Suppressor macrophage (primary cell): ENCODE data around the gene AGAP5.
"Not testable (repeated sequence)": the region's sequence is repeated elsewhere in the genome, so short reads cannot be mapped to it uniquely, and the experiment has no call there.

ENCODE experiments used
- DNase-seq, 4 experiments: peaks; one replicate each; pipeline ENCODE4 v3.0.0-alpha.2; 2020 to 2022
- total RNA-seq, 17 experiments: gene quantifications; one replicate each; lab custom pipeline; 2026; ENCODE audit warnings: mixed read lengths in 6 of 17, inconsistent platforms in 3 of 17; lab: John Stamatoyannopoulos, UW

The AGAP5 gene
- total RNA-seq: 0 to 0.99 (median 0.30) reads per million in 17 experiments

DNA sequence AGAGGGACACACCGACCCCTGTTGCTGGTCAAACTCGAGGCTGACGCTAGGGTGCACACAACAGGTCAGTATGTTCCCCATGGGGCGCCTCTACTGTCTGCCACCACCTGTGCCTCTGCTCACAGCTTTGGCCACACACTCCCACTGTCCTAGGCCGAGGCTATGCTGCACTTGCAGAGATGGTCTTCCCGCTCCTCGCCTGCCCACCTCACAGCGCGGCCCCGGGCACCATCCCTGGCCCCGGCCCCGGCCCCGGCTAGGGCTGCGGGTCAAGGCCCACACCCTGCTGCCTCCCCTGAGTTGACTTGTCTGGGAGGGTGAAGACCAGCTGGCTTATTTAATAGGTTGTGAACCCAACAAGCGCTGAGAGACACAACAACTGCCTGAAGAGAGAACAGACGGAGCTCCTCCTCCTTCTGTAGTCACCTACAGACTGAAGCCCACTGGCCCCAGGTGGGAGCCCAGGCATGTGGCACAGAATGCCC is at the start of gene AGAP5:
AGAP5 (minus strand) TSS at position 435 of the 485 bp plus-strand sequence; CDS start at position 81, 354 bp downstream.
- DNase-seq: not testable (repeated sequence)

DNA sequence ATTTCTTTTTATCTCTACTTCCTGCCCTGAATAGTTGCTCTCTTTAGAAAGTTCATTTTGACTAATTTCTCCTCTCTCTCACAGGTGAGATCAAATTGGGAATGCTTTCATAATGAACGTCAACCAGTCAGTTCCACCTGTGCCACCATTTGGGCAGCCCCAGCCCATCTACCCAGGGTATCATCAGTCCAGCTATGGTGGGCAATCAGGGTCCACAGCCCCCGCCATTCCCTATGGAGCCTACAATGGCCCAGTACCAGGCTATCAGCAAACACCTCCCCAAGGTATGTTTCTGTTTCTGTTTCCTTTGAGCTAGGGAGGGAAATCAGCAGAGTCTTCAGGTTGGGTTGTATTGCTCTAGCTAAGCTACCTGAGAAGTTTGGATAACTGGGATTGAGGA is 48.8 kb upstream of the AGAP5 start:
- no peak for DNase-seq

DNA sequence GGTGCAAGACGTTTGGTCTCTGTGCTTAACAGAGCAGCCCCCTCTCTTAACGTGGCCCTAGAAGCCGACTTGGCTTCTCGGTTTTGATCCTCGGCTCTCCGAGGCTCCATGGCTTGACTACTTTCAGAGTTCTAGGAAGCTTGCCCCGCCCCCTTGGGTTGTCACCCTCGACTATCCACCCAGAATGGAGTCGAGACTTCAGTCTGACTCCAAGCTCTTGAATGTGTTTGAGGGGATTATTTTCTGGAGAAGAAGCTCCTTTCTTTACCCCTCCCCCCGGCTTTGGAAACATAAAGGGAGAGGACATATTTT is 46.7 kb upstream of the AGAP5 start:
- peak; percentile 69 to 80 (median 74) for DNase-seq

DNA sequence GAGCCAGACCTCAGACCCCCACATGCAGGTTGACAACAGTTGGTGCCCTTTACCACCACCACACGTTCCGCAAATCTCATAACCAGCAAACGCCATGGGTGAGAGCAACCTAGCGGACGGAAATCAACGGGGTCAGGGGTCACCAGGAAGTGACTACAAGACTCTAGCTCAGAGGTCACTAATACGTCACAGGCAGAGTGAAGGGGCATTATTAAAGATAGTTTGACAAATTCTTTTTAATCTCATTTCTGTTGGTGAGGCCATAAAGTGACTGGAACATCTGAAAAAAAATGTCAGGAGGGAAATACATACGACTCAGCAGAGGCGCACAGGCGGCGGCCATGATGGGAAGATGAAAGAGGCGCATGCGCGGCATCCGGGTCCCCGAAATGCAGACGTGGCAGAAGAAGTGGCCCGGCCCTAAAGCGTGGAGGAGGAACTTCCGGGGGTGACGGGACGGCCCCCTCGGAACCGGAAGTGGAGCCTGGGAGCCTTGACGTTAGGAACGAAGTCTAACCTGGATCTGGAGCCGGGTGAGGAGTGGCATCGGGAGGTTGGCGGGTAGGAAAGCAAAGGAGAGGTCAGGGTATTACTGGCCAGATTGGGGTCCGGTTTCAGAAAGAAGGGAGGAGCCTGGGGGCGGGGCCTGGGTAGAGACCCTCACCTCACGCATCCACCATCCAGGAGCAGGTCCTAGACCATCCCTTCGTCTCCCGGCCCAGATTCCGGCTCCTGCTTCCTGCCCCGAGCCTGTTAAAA is 46.2 kb upstream of the AGAP5 start, which contains the start of gene SEC24C:
SEC24C (plus strand) TSS at position 468 of the 759 bp plus-strand sequence. CDS start 2,461 bp downstream, outside the sequence.
- DNase-seq: peak; percentile 98 to 99 (median 98)

DNA sequence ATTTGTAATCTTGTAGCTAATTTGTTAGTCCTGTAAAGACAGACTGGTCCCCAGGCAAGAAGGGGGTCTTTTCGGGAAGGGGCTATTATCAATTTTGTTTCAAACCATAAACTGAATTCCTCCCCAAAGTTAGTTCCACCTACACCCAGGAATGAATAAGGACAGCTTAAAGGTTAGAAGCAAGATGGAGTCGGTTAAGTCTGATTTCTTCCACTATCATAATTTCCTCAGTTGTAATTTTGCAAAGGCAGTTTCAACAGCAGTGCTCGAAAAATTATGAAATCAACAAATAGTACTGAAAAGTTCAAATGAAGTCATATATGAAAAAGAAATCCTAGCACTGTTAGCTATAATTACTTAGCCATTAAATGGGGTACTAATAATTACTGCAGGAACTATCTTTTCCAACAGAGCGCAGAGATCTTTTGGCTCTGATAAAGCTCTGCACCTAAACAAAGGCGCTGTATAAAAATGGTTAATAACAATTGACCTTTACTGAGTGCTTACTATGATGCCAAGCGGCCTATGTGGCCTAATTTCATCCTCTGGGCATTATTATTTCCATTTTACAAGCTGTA is 45.5 kb upstream of the AGAP5 start:
- DNase-seq: no peak

DNA sequence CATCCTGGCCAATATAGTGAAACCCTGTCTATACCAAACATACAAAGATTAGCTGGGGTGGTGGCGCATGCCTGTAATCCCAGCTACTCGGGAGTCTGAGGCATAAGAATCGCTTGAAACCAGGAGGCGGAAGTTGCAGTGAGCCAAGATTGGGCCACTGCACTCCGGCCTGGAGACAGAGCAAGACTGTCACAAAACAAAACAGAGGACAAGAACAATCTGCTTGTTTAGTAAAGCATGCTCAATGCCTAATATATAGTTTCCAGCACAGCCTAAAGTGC is 44.5 kb upstream of the AGAP5 start:
- DNase-seq: no peak

DNA sequence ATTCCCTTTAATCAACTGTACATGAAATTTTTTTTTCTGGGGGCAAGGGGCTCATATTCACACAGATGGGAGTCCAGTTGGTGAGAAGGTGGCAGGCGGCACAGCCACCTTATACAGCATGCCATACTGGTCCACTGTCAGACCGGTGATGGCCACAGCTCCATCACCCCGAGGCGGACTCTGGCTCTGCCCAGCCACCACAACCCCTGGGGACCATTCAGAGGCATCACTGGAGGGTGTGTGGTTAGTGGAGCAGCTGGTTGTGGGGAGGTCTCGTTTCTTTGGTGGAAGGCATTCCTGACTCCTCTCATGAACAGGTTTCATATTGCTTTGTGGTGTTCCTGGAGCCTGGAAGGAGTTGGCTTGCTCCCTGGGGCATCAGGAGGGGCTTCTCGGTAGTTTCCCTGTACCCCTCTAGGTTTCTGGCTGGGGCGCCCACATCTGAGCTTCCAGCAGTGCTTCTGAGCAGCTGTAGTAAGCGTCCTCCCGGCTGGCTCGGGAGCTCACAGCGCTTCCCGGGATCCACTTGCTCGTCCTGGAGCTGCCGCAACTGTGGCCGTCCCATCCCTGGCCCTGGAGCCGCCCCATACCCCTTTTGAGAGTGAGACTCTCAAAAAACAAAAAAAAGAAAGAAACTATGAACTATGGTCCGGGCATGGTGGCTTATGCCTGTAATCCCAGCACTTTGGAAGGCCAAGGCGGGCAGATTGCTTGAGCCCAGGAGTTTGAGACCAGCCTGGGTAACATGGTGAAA is 42.8 kb upstream of the AGAP5 start:
- not testable (repeated sequence) for DNase-seq

DNA sequence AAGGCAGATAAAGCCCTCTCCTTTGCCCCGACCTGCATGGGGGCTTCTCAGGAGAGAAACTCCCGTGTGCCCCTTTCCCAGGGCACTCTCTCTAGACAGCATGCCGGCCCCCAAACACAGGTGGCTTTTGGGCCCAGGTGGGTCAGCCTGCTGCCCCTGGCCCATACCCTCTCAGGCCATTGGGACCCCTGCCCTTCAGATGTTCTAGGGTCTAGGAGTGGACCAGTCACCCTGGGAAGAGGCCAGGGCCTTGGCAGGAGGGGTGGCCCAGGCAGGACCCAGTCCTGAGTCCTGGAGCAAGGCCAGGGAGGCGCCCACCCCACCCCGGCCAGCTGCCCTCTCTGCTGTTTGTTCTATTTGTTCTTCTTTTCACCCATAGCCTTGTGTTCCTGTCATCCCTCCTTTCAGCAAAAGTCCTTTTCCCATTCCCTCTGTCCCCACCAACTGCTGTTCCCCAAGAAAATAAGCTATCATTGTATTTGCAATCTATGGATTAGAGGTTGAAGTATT is 36.9 kb upstream of the AGAP5 start:
- DNase-seq: no peak

DNA sequence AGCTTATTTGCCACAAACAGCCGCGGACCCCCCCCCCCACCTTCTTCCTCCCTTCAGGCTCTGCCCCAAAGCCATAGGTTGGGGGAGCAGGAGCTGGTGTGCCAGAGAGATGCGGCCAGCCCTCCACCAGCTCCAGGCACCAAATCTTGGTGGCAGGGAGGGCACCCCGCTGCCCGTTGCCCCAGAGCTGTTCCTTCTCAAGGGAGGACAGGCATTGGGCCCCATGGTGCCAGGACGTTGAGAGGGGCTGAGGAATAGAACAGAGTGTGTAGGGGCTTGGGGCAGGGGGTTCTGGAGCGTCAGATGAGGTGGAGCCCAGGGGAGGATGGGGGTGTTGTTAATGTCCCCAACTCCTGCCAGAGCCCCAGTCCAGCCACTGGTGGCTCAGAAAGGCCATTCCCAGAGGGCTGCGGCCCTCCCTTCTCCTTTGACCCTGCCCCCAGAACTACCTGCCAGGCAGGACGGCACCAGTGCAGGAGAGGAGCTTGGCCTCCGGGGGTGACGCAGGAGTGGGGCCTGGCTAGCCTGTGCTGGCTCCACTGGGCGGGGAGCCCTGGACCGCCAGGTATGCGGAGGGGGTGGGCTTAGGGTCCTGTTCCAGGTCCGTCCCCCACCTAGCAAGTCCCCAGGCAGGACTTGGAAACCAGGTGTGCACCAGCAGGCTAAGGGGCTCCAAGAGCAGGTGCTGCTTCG is 36.3 kb upstream of the AGAP5 start:
- no peak for DNase-seq

DNA sequence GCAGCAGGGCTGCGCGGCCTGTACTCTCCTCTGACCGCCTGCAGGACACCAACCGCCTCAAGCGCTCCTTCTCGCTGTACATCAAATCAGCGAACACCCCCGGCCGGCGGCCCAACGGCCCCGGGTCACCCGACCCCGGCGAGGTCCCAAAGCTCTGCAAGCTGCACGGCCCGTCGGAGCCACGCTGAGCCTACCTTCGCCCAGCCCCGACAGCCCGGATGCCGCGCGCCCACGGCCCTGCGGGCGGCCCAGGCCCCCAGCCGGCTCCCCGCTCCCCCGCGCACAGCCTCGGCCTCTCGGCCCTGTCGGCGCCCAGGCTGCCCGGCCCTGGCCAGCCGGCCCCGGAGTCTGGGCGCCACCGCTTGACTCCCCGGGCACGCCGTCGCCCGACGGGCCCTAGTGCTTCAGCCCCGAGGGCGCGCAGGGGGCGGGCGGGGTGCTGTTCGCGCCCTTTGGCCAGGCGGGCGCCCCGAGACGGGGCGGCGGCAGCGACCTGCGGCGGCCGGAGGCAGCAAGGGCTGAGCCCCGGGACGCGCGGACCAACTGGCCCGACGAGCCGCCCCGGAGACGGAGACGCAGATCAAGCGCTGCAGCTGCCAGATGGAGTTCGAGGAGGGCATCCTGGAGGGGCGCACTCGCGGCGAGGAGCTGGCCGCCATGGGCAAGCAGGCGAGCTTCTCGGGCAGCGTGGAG is 35.2 kb upstream of the AGAP5 start:
- DNase-seq: no peak

DNA sequence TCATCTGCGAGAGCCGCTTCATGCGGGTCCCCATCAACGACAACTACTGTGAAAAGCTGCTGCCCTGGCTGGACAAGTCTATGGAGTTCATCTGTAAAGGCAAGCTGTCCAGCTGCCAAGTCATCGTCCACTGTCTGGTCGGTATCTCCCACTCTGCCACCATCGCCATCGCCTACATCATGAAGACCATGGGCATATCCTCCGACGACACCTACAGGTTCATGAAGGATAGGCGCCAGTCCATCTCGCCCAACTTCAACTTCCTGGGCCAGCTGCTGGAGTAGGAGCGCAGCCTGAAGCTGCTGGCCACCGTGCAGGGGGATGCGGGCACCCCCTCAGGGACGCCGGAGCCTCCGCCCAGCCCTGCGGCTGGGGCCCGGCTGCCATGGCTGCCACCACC is 34.5 kb upstream of the AGAP5 start:
- no peak for DNase-seq

DNA sequence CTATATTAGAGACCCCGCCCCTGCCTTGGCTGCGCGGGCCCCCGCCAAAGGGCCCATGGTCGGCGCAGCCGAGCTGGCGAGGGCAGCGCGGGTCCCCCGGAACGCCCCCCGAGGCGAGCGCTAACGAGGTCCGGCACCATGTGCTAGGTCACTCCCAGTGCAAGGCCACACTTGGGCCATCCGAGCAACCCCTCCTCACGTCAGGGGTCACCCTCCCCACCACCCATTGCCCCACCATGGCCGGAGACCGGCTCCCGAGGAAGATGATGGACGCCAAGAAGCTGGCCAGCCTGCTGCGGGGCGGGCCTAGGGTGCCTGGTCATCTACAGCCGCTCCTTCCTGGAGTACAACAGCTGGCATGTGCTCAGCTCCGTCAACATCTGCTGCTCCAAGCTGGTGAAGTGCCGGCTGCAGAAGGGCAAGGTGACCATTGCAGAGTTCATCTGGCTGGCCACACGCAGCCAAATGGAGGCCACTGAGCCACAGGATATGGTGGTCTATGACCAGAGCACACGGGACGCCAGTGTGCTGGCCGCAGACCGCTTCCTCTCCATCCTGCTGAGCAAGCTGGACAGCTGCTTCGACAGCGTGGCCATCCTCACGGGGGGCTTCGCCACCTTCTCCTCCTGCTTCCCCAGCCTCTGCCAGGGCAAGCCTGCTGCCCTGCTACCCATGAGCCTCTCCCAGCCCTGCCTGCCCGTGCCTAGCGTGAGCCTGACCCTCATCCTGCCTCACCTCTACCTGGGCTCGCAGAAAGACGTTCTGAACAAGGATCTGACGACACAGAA is 33.9 kb upstream of the AGAP5 start:
- no peak for DNase-seq

DNA sequence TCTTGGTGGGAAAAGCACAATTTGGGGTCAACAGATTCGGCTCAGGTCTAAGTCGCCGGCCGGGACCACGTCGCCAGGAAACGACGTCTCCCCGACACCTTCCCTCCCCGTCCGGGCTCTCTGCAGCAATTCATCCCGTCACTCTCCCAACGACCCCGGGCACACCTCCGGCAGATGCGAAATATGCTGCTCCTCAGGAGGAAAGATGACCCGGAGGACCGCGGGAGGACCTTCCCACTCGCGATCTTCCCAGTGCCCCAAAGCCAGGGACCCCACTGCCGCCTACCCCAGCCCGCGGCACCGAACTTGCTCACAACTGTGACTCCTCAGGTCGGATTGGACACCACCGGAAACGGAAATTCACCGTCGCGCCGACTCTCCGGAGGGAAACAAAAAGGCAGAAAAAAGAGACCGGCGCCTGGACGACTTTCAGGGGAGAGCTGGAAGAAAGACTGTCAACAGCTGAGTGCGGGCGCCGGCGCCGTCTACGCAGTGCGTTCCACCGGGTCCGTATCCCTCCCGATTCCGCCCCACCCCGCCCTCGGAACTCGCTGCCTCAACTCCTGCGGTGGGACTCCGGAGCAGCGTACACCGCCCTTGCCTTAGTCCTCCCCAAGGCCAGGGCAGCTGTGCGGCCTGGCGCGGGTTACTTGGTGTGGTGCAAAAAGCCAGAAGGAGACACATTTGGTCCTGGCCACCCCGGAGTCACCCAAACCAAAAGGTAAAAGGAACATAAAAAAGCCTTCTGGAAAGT is 32.4 kb upstream of the AGAP5 start:
- peak; percentile 93 to 94 (median 93) for DNase-seq

DNA sequence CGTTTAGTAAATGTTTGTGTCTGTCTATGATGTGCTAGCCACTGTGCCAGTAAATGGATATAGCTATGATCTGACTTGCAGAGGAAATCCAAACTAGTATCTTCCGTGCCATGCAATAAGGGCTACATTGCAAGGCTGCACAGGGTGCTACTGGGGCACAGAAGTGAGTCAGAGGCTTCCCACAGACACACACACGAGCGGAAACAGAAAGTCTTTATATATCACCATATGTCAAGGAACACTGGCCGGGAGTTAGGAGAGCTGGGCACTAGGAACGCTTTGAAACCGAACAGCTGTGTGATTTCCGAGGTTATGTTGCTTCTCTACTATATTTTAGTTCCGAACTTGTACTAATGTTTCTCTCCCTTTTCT is 31.9 kb upstream of the AGAP5 start:
- peak; percentile 52 to 81 (median 60) for DNase-seq

DNA sequence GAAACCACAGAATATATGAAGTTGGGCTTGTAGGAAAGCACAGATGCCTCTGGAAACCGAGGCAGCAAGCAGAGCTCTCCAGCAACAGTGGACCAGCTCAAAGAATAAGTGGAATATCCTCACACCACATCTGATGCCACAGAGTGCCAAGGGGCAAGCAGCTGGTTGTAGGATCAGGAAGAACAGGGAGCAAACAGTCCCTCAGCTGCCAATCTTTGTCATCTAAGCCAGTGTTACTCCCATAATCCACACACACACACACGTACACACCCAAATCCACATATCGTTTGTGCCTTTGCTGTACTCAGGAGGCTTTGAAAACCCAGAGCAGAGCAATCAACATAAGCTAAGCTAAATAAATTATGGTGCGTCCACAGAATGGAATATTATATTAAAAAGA is 25.6 kb upstream of the AGAP5 start:
- no peak for DNase-seq

DNA sequence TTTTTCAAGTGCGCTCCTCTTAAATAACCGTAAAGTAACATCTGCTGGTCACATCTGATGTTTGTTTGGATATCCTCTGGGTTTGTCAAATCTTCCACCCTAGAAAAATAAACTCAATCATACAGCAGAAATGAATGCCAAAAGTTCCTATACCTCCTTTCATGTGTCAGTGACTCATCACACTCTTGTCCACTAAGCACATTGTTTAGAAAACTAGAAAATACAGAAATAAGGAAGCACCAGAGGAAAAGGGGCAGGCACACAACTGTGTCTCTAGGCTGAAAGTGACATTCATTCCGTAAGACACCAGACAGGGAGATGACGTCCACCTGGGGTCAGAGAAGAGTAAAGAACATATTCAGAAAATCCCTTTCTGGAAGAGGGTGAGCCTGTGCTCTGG is 22.7 kb upstream of the AGAP5 start:
- DNase-seq: peak; percentile 63 to 92 (median 78)

DNA sequence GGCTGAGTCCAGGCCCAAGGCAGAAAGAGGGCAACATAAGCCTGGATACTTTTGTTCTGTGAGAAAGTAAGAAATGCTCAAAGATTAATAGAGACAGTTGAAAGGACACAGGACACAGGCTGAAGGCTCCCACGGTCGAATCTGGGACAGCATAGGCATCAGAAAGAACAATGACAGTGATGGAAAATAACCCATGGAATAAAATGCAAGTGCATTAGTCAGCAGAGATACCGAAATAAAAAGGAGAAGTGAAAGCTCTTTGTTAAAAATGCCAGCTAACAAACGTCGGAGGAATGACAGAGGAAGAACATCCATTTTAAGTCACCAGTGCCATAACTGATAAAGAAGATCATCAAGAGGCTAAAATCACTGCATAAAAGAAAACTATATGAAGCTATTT is 19.6 kb upstream of the AGAP5 start:
- peak; percentile 74 to 93 (median 84) for DNase-seq

DNA sequence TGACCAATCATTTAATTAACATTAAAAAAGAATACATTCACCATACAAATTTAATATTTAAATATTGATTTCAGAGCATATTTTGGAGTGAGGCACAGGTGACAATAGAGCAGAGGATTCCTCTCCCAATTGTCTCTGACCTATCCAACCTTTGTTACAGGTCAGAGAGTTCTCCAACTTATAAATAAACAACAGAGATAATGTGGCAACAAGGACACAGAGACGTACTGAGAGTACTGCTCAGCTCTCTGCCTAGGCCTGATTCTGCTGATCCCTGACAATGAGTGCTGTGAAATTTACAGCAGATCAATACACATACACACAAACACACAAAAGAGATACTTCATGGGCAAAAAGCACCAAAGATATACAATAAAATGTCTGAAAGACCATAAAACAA is 18.3 kb upstream of the AGAP5 start:
- DNase-seq: no peak

DNA sequence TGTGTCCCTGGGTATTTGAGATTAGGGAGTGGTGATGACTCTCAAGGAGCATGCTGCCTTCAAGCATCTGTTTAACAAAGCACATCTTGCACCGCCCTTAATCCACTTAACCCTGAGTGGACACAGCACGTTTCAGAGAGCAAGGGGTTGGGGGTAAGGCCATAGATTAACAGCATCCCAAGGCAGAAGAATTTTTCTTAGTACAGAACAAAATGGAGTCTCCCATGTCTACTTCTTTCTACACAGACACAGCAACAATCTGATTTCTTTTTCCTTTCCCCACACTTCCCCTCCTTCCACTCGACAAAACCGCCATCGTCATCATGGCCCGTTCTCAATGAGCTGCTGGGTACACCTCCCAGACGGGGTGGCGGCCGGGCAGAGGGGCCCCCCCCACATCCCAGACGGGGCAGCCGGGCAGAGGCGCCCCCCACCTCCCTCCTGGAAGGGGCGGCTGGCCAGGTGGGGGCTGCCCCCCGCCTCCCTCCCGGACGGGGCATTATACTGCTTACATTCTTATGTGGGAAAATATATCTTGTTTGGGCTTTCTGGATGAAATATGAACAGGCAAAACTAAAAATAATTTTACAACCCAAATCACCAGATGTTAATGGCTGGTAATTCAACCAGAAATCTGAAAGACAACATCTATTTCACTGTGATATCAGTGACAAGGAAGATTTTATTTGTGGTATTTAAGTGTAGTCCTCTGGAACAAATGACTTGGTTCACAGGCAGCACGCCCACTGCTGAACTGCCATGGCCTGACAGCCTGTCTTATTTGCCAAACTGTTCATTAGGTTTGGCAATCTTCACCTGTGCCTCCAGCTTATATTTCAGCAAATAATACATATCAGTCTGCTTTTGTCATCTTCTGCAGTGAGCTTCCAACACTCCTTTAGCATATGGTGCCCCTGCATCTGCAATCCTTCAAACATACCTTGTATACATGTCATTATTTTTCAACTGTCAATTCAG is 17.6 kb upstream of the AGAP5 start:
- not testable (repeated sequence) for DNase-seq
